ENCODE results near the gene SYT8. TPM values are rescaled to one million over a fixed set of nuclear protein-coding genes. Genes with fewer than 3 reads are reported as not detected.

Gene SYT8
- total RNA-seq, 2 experiments from 2014 or later: not detected

GRCh38 chr11:1858154-1858553, 23.4 kb downstream of the SYT8 start:
- Histone ChIP-seq H3K9me3 (ENCODE audit: low read length) (no peaks in the 10 kb centered on the region), H3K36me3 (ENCODE audit: insufficient read depth, low read length) (peaks cover 4% of the 10 kb centered on the region; the same call in 1 of the 2 replicates), H3K9me2 (ENCODE audit: insufficient read depth, low read length) (no peaks in the 10 kb centered on the region), H3K79me2 (ENCODE audit: insufficient read depth, low read depth, low read length) (peaks cover 27% of the 10 kb centered on the region), H3K4me1 (ENCODE audit: insufficient read depth, low read length, poor library complexity, severe bottlenecking) (peaks cover 20% of the 10 kb centered on the region), H2AFZ (ENCODE audit: low read length) (no peak overlapping the region), H3K4me2 (ENCODE audit: low read length) (no peak overlapping the region), H4K20me1 (ENCODE audit: insufficient read depth, low read length) (peaks cover 10% of the 10 kb centered on the region), H3K4me3 (ENCODE audit: low read depth, low read length, poor library complexity, severe bottlenecking) (no peak overlapping the region), H3K27ac (ENCODE audit: low read depth, low read length, poor library complexity, severe bottlenecking) (no peak overlapping the region)
- POLR2A ChIA-PET: no interaction called here
- intact Hi-C loops (cut with micrococcal nuclease; ENCODE audit: unreplicated experiment): no loop called here
- TF ChIP-seq, protein P1, sequence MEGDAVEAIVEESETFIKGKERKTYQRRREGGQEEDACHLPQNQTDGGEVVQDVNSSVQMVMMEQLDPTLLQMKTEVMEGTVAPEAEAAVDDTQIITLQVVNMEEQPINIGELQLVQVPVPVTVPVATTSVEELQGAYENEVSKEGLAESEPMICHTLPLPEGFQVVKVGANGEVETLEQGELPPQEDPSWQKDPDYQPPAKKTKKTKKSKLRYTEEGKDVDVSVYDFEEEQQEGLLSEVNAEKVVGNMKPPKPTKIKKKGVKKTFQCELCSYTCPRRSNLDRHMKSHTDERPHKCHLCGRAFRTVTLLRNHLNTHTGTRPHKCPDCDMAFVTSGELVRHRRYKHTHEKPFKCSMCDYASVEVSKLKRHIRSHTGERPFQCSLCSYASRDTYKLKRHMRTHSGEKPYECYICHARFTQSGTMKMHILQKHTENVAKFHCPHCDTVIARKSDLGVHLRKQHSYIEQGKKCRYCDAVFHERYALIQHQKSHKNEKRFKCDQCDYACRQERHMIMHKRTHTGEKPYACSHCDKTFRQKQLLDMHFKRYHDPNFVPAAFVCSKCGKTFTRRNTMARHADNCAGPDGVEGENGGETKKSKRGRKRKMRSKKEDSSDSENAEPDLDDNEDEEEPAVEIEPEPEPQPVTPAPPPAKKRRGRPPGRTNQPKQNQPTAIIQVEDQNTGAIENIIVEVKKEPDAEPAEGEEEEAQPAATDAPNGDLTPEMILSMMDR (conservative IDR thresholded peaks at IDR 0.05; ENCODE audit: low read length): no peak
- CTCF ChIA-PET (ENCODE audit: unreplicated experiment): no interaction called here
- no TSS peak for BruUV-seq (replicated peaks)
- DNase-seq (ENCODE audit: low spot score): no peak

DNA sequence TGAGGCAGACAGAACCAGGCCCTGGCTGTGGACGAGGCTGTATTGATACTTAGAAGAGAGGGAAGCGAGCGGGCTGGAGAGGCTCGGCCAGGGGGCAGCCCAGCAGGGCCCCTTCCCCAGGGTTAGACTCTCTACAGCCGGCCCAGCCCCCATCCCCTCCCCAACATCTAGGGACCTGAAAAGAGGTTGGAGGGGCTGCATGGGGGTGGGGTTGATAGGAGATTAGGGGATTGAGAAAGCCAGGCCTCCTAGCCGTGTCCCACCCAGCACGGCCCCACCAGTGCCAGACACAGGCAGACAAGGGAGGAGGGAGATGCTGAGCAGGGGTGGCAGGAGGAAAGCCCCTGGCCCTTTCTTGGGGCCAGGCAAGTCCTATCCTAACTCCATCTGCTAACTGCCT, 23.8 kb downstream of the SYT8 start:
- intact Hi-C loops (cut with micrococcal nuclease; ENCODE audit: unreplicated experiment): no loop called here
- ChIA-PET CTCF (ENCODE audit: unreplicated experiment) (no interaction called here), POLR2A (no interaction called here)
- peaks cover 20% of the 10 kb centered on the region for H3K4me1 ChIP-seq (ENCODE audit: insufficient read depth, low read length, poor library complexity, severe bottlenecking)
- no peak for TF ChIP-seq EZH2phosphoT487 (IDR thresholded peaks at IDR 0.05; ENCODE audit: borderline replicate concordance, low read depth, low read length)
- TF ChIP-seq, protein P1 (conservative IDR thresholded peaks at IDR 0.05; ENCODE audit: low read length): no peak
- H2AFZ ChIP-seq (ENCODE audit: low read length): no peak overlapping the region
- H3K36me3 ChIP-seq (ENCODE audit: insufficient read depth, low read length): peaks cover 4% of the 10 kb centered on the region; the same call in 1 of the 2 replicates
- no peak overlapping the region for H3K4me2 ChIP-seq (ENCODE audit: low read length)
- no peak overlapping the region for H3K4me3 ChIP-seq (ENCODE audit: low read depth, low read length, poor library complexity, severe bottlenecking)
- no peak for DNase-seq (ENCODE audit: low spot score)
- peaks cover 23% of the 10 kb centered on the region for H3K79me2 ChIP-seq (ENCODE audit: insufficient read depth, low read depth, low read length)
- no TSS peak for BruUV-seq (replicated peaks)
- no peak overlapping the region for H3K27ac ChIP-seq (ENCODE audit: low read depth, low read length, poor library complexity, severe bottlenecking)
- no peaks in the 10 kb centered on the region for H3K9me3 ChIP-seq (ENCODE audit: low read length)
- H4K20me1 ChIP-seq (ENCODE audit: insufficient read depth, low read length): peaks cover 10% of the 10 kb centered on the region
- no peaks in the 10 kb centered on the region for H3K9me2 ChIP-seq (ENCODE audit: insufficient read depth, low read length)

- Histone ChIP-seq H3K4me2 (ENCODE audit: low read length) (no peak overlapping the region), H3K79me2 (ENCODE audit: insufficient read depth, low read depth, low read length) (peaks cover 19% of the 10 kb centered on the region; the same call in 1 of the 2 replicates), H3K4me3 (ENCODE audit: low read depth, low read length, poor library complexity, severe bottlenecking) (no peak overlapping the region), H2AFZ (ENCODE audit: low read length) (no peak overlapping the region), H4K20me1 (ENCODE audit: insufficient read depth, low read length) (peaks cover 10% of the 10 kb centered on the region), H3K27ac (ENCODE audit: low read depth, low read length, poor library complexity, severe bottlenecking) (no peak overlapping the region), H3K36me3 (ENCODE audit: insufficient read depth, low read length) (peaks cover 4% of the 10 kb centered on the region; the same call in 1 of the 2 replicates), H3K9me3 (ENCODE audit: low read length) (no peaks in the 10 kb centered on the region), H3K9me2 (ENCODE audit: insufficient read depth, low read length) (no peaks in the 10 kb centered on the region), H3K4me1 (ENCODE audit: insufficient read depth, low read length, poor library complexity, severe bottlenecking) (peaks cover 20% of the 10 kb centered on the region)
- CTCF ChIA-PET (ENCODE audit: unreplicated experiment): no interaction called here
- TF ChIP-seq, protein P1 (conservative IDR thresholded peaks at IDR 0.05; ENCODE audit: low read length): no peak
- TF ChIP-seq EZH2phosphoT487 (IDR thresholded peaks at IDR 0.05; ENCODE audit: borderline replicate concordance, low read depth, low read length): no peak
- POLR2A ChIA-PET: no interaction called here
- intact Hi-C loops (cut with micrococcal nuclease; ENCODE audit: unreplicated experiment): no loop called here
- no peak for DNase-seq (ENCODE audit: low spot score)
- BruUV-seq (replicated peaks): no TSS peak
Observed at GRCh38 chr11:1859004-1859403, 24.2 kb downstream of the SYT8 start.
